22Rv1 (cell line): ENCODE results near the gene PKN1.

Source experiments
- ZFX ChIP-seq: fragments of 450-650 bp; IDR thresholded peaks from 2 replicates; pipeline ENCODE4 v1.6.1; 2017; ENCODE audit warnings: antibody characterized with exemption, borderline replicate concordance
- TF ChIP-seq, protein P1 (sequence below): fragments of 450-650 bp; IDR thresholded peaks from 2 replicates; pipeline ENCODE4 v1.5.1; 2017; ENCODE audit warnings: mild to moderate bottlenecking

DNA sequence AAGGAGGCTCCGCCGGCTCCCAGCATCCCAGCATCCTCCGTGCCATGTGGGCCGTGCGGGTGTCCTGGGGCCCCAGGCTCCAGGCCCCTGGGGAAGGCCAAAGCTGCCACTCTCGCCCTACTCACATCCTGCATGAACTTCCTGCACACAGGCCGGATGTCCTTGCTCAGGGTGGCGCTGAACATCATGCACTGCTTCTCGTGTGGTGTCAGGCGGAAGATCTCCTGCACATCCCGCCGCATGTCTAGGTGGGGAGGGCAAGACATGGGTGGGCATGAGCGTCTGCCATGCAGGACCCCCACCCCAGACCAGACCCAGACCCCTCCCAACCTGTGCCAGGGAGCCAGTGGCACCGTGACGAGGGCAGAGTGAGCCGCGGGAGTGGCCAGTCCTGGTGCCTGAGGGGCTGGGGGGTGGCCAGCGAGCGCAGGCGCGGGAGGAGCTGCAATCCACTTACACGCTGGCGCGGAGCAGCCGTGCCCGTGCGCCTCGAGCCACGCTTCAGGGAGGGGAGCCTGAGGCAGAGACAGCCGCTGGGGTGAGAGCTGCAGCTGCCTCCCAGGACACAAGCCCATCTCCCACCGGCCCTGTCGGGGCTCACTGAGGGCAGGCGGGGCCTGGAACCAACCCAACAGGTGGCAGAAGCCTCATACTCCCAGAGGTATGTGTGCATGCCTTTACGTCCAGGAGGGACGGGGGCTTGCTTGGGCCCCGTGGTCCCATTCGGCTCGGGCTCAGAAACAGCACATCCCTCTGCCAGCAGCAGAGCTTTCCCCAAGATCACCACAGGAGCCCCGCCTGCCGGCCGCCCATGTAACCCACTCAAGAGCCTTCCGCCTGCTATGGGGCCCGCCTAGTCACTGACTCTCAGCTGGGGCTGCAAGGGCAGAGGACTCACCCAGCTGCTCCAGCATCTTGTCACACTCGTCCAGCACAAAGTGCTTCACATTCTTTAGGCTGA is 22.7 kb upstream of the PKN1 start:
- TF ChIP-seq, protein P1, sequence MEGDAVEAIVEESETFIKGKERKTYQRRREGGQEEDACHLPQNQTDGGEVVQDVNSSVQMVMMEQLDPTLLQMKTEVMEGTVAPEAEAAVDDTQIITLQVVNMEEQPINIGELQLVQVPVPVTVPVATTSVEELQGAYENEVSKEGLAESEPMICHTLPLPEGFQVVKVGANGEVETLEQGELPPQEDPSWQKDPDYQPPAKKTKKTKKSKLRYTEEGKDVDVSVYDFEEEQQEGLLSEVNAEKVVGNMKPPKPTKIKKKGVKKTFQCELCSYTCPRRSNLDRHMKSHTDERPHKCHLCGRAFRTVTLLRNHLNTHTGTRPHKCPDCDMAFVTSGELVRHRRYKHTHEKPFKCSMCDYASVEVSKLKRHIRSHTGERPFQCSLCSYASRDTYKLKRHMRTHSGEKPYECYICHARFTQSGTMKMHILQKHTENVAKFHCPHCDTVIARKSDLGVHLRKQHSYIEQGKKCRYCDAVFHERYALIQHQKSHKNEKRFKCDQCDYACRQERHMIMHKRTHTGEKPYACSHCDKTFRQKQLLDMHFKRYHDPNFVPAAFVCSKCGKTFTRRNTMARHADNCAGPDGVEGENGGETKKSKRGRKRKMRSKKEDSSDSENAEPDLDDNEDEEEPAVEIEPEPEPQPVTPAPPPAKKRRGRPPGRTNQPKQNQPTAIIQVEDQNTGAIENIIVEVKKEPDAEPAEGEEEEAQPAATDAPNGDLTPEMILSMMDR: no peak
- TF ChIP-seq ZFX: no peak
